ENCODE results near the gene ADORA2B. TPM values are rescaled to one million over a fixed set of nuclear protein-coding genes. Genes with fewer than 3 reads are reported as not detected.

ADORA2B gene
- total RNA-seq, 1 donor from 2014 or later = 1.9 TPM

DNA sequence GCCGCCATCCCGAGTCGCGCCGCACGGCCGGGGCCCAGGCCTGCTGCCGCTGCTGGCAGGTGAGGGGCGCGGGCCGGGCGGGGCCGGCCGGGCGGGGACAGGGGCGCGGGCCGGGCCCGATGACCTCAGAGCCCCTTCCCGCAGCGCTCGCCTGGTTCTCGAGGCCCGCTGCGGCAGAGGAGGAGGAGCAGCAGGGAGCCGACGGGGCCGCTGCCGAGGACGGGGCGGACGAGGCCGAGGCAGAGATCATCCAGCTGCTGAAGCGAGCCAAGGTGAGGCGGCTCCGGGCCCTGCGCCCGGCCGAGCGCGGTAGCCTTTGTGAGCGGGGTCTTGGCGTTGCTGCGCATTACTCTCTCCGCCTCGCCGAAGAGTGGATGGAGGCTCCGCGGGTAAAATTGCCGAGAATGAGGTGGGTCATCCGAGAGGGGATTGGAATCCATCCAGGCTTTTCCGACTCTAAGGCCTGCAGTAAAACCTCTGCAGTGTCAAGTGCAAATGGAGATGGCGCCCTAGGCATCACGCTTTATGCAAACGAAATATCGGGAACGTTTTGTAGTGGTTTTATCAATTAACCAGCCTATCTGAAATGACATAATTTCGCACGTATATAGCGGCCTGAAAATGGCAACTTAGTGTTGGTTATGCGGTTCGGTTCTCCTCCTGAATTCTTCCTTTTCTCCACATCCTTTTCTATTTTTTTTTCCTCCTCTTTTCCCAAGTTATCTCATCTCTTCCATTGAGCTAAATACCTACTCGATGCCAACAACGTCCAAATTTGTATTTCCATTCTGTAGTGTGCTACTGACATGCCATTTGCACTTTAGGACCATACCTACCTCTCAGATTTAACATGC lies 55.3 kb downstream of the ADORA2B start:
- peak; percentile 33 for TF ChIP-seq EZH2 (IDR thresholded peaks at IDR 0.05)
- no peak for TF ChIP-seq EZH2phosphoT487 (IDR thresholded peaks at IDR 0.05)
- TF ChIP-seq, protein P1, sequence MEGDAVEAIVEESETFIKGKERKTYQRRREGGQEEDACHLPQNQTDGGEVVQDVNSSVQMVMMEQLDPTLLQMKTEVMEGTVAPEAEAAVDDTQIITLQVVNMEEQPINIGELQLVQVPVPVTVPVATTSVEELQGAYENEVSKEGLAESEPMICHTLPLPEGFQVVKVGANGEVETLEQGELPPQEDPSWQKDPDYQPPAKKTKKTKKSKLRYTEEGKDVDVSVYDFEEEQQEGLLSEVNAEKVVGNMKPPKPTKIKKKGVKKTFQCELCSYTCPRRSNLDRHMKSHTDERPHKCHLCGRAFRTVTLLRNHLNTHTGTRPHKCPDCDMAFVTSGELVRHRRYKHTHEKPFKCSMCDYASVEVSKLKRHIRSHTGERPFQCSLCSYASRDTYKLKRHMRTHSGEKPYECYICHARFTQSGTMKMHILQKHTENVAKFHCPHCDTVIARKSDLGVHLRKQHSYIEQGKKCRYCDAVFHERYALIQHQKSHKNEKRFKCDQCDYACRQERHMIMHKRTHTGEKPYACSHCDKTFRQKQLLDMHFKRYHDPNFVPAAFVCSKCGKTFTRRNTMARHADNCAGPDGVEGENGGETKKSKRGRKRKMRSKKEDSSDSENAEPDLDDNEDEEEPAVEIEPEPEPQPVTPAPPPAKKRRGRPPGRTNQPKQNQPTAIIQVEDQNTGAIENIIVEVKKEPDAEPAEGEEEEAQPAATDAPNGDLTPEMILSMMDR (IDR thresholded peaks at IDR 0.05) = no peak

DNA sequence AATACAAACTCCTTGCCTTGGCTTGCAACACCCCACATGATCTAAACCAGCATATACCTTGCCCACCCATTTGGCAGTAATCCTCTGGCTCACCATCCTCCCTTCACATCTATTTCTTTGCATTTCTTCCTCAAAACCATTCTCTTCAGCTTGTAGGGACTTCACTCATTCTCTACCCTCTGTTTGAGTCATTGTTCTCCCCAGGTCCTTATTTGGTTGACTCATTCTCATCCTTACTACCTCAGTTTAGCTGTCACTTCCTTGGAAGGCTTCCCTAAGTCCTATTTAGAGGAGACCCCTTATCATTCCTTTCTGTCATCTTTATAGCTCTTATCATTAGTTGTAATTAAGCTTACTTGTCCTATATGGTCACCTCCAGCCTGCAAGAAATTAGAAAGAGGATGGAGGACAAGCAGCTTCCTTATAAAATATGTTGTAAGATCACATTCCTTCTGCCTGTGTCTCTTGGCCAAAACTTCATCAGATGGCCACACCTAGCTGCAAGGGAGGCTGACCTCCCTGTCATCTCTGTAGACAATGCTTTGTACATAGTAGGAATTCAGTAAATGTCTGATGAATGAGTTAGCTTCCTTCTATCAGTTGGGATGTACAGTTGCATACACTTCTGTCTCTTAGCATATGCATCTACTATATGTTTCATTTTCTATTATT lies 56.4 kb downstream of the ADORA2B start:
- Mint-ChIP-seq H3K4me1 (peaks cover 9% of the 10 kb centered on the region), H3K36me3 (peaks cover 43% of the 10 kb centered on the region), H3K27ac (no peak overlapping the region), H3K4me3 (peak overlapping the region; percentile 90), H3K27me3 (ENCODE audit: insufficient read depth, low read depth) (no peaks in the 10 kb centered on the region), H3K9me3 (peaks cover 9% of the 10 kb centered on the region)
- no peak for DNase-seq (ENCODE audit: low spot score)
- H4K20me1 ChIP-seq (ENCODE audit: low read depth) = peaks cover 13% of the 10 kb centered on the region
- H2AFZ ChIP-seq (replicated peaks) = no peak overlapping the region
- H3K4me2 ChIP-seq = peak overlapping the region; percentile 94
- TF ChIP-seq, protein P1 (IDR thresholded peaks at IDR 0.05) = no peak
- TF ChIP-seq EZH2 (IDR thresholded peaks at IDR 0.05) = no peak
- TF ChIP-seq EZH2phosphoT487 (IDR thresholded peaks at IDR 0.05) = no peak
- H3K4me1 ChIP-seq = peaks cover 10% of the 10 kb centered on the region
- H3K36me3 ChIP-seq = peaks cover 21% of the 10 kb centered on the region
- no peak overlapping the region for H3K9ac ChIP-seq
- H3K9me3 ChIP-seq (ENCODE audit: low read depth) = no peaks in the 10 kb centered on the region
- H3K27me3 ChIP-seq = no peaks in the 10 kb centered on the region
- peaks cover 44% of the 10 kb centered on the region for H3K79me2 ChIP-seq (ENCODE audit: low read depth)
- no peak overlapping the region for H3K27ac ChIP-seq
- H3K4me3 ChIP-seq = peak overlapping the region; percentile 82
- H3F3A ChIP-seq (ENCODE audit: low read depth) = peaks cover 14% of the 10 kb centered on the region

More for the DNA sequence above, 55.3 kb downstream of the ADORA2B start:
- H3K27ac Mint-ChIP-seq = peak overlapping the region; percentile 35
- peak overlapping the region; percentile 51 for H2AFZ ChIP-seq (replicated peaks)
- DNase-seq (ENCODE audit: low spot score) = peak; percentile 84
- peaks cover 9% of the 10 kb centered on the region for H3K9me3 Mint-ChIP-seq
- H3K4me3 ChIP-seq = peak overlapping the region; percentile 82
- H3K27ac ChIP-seq = peak overlapping the region; percentile 88
- H3K4me2 ChIP-seq = peak overlapping the region; percentile 94
- peaks cover 14% of the 10 kb centered on the region for H3F3A ChIP-seq (ENCODE audit: low read depth)
- no peaks in the 10 kb centered on the region for H3K27me3 Mint-ChIP-seq (ENCODE audit: insufficient read depth, low read depth)
- peak overlapping the region; percentile 78 for H3K9ac ChIP-seq
- no peaks in the 10 kb centered on the region for H3K9me3 ChIP-seq (ENCODE audit: low read depth)
- H3K36me3 ChIP-seq = peaks cover 20% of the 10 kb centered on the region
- H4K20me1 ChIP-seq (ENCODE audit: low read depth) = peaks cover 13% of the 10 kb centered on the region
- H3K4me3 Mint-ChIP-seq = peak overlapping the region; percentile 90
- H3K79me2 ChIP-seq (ENCODE audit: low read depth) = peaks cover 52% of the 10 kb centered on the region
- H3K4me1 ChIP-seq = peaks cover 10% of the 10 kb centered on the region
- H3K36me3 Mint-ChIP-seq = peaks cover 37% of the 10 kb centered on the region
- no peaks in the 10 kb centered on the region for H3K27me3 ChIP-seq
- H3K4me1 Mint-ChIP-seq = peaks cover 9% of the 10 kb centered on the region

DNA sequence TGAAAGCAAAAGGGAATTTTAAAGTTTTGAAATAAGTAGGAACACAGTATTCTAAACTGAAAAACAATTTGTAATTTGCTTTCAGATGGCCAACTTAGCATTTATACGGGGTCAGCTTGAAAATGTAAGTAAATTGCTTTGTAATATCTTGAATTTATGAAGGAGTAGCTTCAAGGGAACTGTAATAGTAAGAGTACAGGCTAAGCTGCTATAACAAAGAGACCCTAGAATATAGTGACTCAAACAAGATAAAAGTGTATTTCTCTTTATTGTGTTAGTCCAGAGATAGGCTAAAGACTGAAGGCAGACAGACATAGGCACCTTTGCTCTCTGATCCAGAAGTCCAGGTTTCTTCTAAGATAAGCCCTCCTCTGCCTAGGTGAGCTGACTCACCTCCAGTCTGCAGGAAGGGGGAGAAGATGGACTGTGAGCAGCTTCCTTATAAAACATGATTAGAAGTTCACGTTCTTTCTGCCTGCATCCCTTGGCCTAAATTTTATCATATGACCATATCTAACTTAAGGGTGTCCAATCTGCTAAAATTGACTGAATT lies 57.9 kb downstream of the ADORA2B start:
- H3K4me1 Mint-ChIP-seq = peaks cover 9% of the 10 kb centered on the region
- peaks cover 10% of the 10 kb centered on the region for H3K4me1 ChIP-seq
- peaks cover 26% of the 10 kb centered on the region for H3K36me3 ChIP-seq
- DNase-seq (ENCODE audit: low spot score) = no peak
- no peak overlapping the region for H3K4me2 ChIP-seq
- no peaks in the 10 kb centered on the region for H3K9me3 ChIP-seq (ENCODE audit: low read depth)
- no peak overlapping the region for H3K4me3 Mint-ChIP-seq
- H3K9ac ChIP-seq = no peak overlapping the region
- H3K79me2 ChIP-seq (ENCODE audit: low read depth) = peaks cover 38% of the 10 kb centered on the region
- no peak overlapping the region for H3K27ac ChIP-seq
- peaks cover 9% of the 10 kb centered on the region for H3K9me3 Mint-ChIP-seq
- H3K36me3 Mint-ChIP-seq = peaks cover 50% of the 10 kb centered on the region
- H4K20me1 ChIP-seq (ENCODE audit: low read depth) = peaks cover 13% of the 10 kb centered on the region
- TF ChIP-seq EZH2 (IDR thresholded peaks at IDR 0.05) (no peak), EZH2phosphoT487 (IDR thresholded peaks at IDR 0.05) (no peak)
- TF ChIP-seq, protein P1 (IDR thresholded peaks at IDR 0.05) = no peak
- no peak overlapping the region for H2AFZ ChIP-seq (replicated peaks)
- no peak overlapping the region for H3K27ac Mint-ChIP-seq
- H3K27me3 Mint-ChIP-seq (ENCODE audit: insufficient read depth, low read depth) = no peaks in the 10 kb centered on the region
- H3K27me3 ChIP-seq = no peaks in the 10 kb centered on the region
- H3K4me3 ChIP-seq = no peak overlapping the region
- peaks cover 14% of the 10 kb centered on the region for H3F3A ChIP-seq (ENCODE audit: low read depth)

Measured in neural progenitor cell (in vitro differentiated cells).